Measurements from ENCODE around the gene ZNF75A. TPM values are rescaled to one million over a fixed set of nuclear protein-coding genes. Genes with fewer than 3 reads are reported as not detected.

Gene ZNF75A
- total RNA-seq, 1 experiment from 2014 or later: 15.9 TPM

DNA sequence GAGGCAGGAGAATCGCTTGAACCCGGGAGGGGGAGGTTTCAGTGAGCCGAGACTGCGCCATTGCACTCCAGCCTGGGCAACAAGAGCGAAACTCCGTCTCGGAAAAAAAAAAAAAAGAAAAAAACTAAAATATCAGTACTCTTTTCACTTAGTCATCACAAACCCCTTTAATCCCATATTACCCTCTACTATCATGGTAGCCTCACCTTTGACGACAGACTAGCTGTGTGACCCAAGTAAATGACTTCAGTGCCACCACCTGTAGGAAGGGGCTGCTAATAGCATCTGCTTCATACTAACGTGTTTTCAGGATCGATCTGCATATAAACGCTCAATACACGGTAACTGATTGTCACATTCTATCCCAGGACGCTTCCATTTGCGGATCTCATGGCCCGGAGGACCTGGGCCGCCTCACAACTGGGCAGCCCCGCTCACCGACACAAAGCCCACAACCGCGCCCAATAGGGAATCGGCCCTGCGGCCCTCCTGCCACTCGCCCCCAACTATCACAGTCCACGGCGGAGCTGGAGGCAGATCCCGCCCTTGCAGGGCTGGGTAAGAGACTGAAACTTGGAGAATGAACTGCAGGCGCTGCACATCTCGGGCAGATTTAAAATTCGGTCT lies 23.1 kb upstream of the ZNF75A start:
- BruUV-seq (replicated peaks): TSS peak; percentile 67
- 0 out of 2 replicates have a peak, but pooled peaks cover 8% of the 10 kb centered on the region for H4K20me1 ChIP-seq (ENCODE audit: low read length)

DNA sequence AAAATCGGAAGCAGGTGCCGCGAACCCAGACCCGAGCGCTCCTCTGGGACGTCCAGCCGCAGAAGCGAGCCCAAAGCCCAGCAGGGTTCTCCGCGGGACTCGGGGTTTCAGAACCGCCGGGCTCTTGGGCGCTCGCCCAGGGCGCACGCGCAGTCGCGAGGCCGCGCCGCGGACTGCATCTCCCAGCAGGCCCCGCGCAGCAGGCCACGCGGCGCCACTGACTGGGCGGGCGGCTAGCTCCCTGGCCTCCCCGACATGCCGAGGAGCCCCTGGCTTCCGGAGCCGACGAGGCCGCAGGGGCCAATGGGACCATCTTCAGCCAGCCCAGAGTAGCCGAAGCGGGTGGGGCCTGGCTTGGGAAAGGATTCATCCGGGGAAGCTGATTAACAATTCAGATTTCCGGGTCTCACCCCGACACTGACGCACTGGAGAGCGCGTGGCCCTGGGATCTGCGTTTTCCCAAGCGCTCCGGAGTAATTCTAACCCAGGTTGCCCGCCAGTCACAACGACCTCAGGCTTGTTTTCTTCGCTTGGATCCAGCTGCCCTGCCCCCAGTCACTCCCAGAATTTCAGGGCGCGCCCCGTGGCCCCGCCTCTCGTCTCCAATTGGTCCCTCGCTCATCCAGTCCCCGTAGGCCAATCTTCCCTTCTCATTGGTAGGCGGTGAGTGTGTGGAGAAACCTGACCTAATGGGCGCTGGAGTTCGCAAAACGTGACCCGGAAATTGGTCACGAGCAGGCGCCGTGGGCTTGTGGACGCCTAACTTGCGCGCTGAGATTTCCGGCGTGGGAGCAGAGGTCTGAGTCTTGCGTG lies 22.4 kb upstream of the ZNF75A start, which contains the start of gene ZNF263:
TSS of gene ZNF263 (plus strand) at position 762 of the 813 bp plus-strand sequence. CDS start 328 bp downstream, outside the sequence.
- POLR2A ChIA-PET (ENCODE audit: unreplicated experiment): interaction anchor here (0.6 kb wide), 1 partner anchor 19 kb away, joined by 6 read pairs; no protein-coding TSS in a partner anchor
- H3F3A ChIP-seq (ENCODE audit: low read length, unreplicated experiment): no peaks in the 10 kb centered on the region
- peak; percentile 93 for DNase-seq

More for the DNA sequence above, 23.1 kb upstream of the ZNF75A start:
- Histone ChIP-seq H3K4me2 (ENCODE audit: low read length) (peak overlapping the region; percentile 95), H3K9me3 (ENCODE audit: low read length) (no peaks in the 10 kb centered on the region), H3K4me1 (ENCODE audit: insufficient read depth, low read length) (peaks cover 6% of the 10 kb centered on the region), H3K9me2 (replicated peaks; ENCODE audit: low read length) (no peaks in the 10 kb centered on the region), H3K79me2 (ENCODE audit: low read length) (peaks cover 40% of the 10 kb centered on the region), H3K27me3 (ENCODE audit: low read length) (no peaks in the 10 kb centered on the region), H3K27ac (ENCODE audit: low read length) (peak overlapping the region; percentile 98), H3K4me3 (ENCODE audit: low read length) (peak overlapping the region; percentile 76), H2AFZ (ENCODE audit: low read length) (peak overlapping the region; percentile 92), H3F3A (ENCODE audit: low read length, unreplicated experiment) (no peaks in the 10 kb centered on the region), H3K36me3 (ENCODE audit: low read depth, low read length) (peaks cover 18% of the 10 kb centered on the region), H3K9ac (ENCODE audit: low read length) (peak overlapping the region; percentile 97)
- ATAC-seq (peak; percentile 54), DNase-seq (peak; percentile 47)
- POLR2A ChIA-PET (ENCODE audit: unreplicated experiment): no interaction called here
- intact Hi-C loops (cut with micrococcal nuclease): no loop called here
- TF ChIP-seq EZH2phosphoT487 (IDR thresholded peaks at IDR 0.05; ENCODE audit: borderline replicate concordance, low read length) (no peak), EZH2 (IDR thresholded peaks at IDR 0.05; ENCODE audit: low read length, unreplicated experiment) (no peak)
- TF ChIP-seq, protein P1, sequence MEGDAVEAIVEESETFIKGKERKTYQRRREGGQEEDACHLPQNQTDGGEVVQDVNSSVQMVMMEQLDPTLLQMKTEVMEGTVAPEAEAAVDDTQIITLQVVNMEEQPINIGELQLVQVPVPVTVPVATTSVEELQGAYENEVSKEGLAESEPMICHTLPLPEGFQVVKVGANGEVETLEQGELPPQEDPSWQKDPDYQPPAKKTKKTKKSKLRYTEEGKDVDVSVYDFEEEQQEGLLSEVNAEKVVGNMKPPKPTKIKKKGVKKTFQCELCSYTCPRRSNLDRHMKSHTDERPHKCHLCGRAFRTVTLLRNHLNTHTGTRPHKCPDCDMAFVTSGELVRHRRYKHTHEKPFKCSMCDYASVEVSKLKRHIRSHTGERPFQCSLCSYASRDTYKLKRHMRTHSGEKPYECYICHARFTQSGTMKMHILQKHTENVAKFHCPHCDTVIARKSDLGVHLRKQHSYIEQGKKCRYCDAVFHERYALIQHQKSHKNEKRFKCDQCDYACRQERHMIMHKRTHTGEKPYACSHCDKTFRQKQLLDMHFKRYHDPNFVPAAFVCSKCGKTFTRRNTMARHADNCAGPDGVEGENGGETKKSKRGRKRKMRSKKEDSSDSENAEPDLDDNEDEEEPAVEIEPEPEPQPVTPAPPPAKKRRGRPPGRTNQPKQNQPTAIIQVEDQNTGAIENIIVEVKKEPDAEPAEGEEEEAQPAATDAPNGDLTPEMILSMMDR (conservative IDR thresholded peaks at IDR 0.05; ENCODE audit: low read depth, low read length): no peak
- CTCF ChIA-PET: no interaction called here

More for the DNA sequence above, 22.4 kb upstream of the ZNF75A start, which contains the start of gene ZNF263:
- peaks cover 23% of the 10 kb centered on the region for H3K36me3 ChIP-seq (ENCODE audit: low read depth, low read length)
- no peaks in the 10 kb centered on the region for H3K9me2 ChIP-seq (replicated peaks; ENCODE audit: low read length)
- peak within 1 kb of the TSS; percentile 76 for H3K4me3 ChIP-seq (ENCODE audit: low read length)
- peak; percentile 87 for ATAC-seq
- H3K79me2 ChIP-seq (ENCODE audit: low read length): peaks cover 46% of the 10 kb centered on the region
- intact Hi-C loops (cut with micrococcal nuclease): loop anchor here (1.0 kb wide), 2 partner anchors 19 to 118 kb away; partner anchors contain the start of genes ZNF174 and ZSCAN32
- CTCF ChIA-PET: no interaction called here
- peak within 1 kb of the TSS; percentile 98 for H3K27ac ChIP-seq (ENCODE audit: low read length)
- no TSS peak for BruUV-seq (replicated peaks)
- H3K4me1 ChIP-seq (ENCODE audit: insufficient read depth, low read length): peaks cover 6% of the 10 kb centered on the region
- no peaks in the 10 kb centered on the region for H3K9me3 ChIP-seq (ENCODE audit: low read length)
- H3K27me3 ChIP-seq (ENCODE audit: low read length): no peaks in the 10 kb centered on the region
- 0 out of 2 replicates have a peak, but pooled peaks cover 8% of the 10 kb centered on the region for H4K20me1 ChIP-seq (ENCODE audit: low read length)
- H3K9ac ChIP-seq (ENCODE audit: low read length): peak within 1 kb of the TSS; percentile 97
- H2AFZ ChIP-seq (ENCODE audit: low read length): peak within 1 kb of the TSS; percentile 92
- H3K4me2 ChIP-seq (ENCODE audit: low read length): peak within 1 kb of the TSS; percentile 95
- TF ChIP-seq, protein P1 (conservative IDR thresholded peaks at IDR 0.05; ENCODE audit: low read depth, low read length): no peak
- TF ChIP-seq EZH2phosphoT487 (IDR thresholded peaks at IDR 0.05; ENCODE audit: borderline replicate concordance, low read length) (no peak), EZH2 (IDR thresholded peaks at IDR 0.05; ENCODE audit: low read length, unreplicated experiment) (no peak)
